Right renal cortex interstitium (tissue), 3 donors: Measurements from ENCODE around the gene ZSCAN18. TPM values are rescaled to one million over a fixed set of nuclear protein-coding genes. Genes with fewer than 3 reads are reported as not detected.

Experiments used
- DNase-seq, 3 donors: peaks; one replicate each; pipeline ENCODE4 v3.0.0-alpha.2; 2013; ENCODE audit warnings: low read depth in 3 of 3, low spot score in 2 of 3
- polyA plus RNA-seq, 3 donors: library from polyadenylated mRNA; unstranded; fragments of 120-200 nt; gene quantifications; one replicate each; pipeline ENCODE4 v1.2.1, GENCODE V29; 2013; ENCODE audit not compliant: insufficient read length in 3 of 3

Gene ZSCAN18
- polyA plus RNA-seq, 3 donors: 73.4 to 79.4 (median 78.2) TPM

DNA sequence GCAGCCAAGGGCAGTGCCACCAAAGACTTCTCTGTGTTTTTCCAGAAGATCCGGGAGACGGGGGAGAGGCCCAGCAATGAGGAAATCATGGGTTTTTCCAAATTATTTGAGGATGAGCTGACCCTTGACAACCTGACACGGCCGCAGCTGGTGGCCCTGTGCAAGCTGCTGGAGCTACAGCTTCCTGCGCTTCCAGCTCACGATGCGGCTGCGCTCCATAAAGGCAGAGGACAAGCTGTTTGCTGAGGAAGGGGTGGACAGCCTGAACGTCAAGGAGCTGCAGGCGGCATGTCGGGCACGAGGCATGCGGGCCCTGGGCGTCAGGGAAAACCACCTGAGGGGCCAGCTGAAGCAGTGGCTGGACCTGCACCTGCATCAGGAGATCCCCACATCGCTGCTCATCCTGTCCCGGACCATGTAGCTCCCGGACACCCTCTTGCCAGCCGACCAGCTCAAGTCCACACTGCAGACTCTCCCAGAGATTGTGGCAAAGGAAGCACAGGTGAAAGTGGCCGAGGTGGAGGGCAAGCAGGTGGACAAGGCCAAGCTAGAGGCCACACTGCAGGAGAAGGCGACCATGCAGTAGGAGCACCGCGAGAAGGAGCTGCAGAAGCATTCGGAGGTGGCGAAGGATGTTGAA, 52.5 kb downstream of the ZSCAN18 start:
- no peak for DNase-seq

DNA sequence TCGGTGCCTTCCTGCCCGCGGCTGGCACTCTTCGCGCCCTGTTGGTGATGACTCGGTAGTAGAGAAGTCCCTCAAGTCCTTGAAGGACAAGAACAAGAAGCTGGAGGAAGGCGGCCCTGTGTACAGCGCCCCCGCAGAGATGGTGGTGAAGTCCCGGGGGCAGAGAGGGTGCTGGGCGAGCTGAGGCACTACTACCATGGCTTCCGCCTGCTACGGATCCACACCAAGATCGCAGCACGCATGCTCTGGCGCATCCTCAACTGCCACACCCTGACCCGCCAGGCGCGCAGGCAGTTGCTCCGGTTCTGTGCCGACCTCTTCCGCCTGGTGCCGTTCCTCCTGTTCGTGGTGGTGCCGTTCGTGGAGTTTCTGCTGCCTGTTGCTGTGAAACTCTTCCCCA, 53.1 kb downstream of the ZSCAN18 start:
- no peak for DNase-seq

DNA sequence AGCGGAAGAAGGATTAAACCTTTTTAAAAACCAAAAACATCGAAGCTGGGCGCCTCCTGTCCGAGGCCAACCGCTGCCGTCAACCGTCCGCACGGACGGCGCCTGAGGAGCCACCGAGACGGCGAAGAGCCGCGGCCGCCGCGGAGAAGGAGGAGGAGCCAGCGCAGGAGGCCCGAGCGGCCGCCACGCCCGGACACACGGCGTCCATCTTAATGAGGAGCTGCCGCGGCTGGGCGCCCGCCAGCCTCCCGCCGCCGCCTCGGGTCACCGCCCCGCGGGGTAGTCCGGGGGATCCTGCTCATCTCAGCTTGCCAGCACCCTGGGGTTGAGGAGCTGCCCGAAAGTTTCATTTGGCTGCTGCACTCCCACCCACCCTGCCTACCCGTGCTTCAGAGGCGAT, 53.6 kb downstream of the ZSCAN18 start:
- DNase-seq: no peak

DNA sequence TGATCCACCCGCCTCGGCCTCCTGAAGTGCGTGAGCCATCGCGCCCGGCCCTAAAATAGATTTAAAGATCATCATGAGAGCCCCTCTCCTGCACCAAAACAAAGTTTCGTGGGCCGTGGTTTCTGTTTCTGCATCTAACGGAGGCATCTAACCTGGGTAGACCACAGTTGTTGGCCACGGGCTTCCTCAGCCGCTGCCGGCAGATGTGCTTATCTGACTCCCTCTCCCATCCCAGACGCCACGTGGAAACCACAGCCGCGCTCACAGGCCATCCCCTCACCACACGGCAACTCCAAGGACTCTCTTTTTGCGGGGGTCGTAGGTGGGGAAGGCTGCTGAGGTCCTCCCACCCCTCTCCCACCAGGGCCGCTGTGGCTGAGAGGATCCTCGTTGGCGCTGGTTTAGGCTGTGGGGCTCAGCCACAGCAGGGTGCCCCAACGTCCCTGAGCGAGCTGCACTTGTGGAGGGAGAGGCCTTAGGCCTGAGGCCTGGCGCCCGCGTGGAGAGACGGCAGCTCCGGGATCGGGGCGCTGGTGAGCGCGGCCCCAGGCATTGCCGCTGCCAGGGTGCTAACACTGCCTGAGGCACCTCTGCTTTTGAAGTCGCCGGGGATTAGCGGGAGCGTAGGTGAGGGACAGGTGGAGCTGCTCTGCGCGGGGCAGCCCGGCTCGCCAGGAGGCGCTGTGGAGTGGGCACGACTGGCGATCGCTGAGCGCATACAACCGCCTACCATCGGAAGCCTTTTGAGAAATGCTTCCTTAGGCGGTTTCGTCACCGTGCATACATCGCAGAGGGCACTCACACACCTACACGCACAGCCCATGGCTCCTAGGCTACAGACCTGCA, 55.3 kb downstream of the ZSCAN18 start:
- DNase-seq: no peak

DNA sequence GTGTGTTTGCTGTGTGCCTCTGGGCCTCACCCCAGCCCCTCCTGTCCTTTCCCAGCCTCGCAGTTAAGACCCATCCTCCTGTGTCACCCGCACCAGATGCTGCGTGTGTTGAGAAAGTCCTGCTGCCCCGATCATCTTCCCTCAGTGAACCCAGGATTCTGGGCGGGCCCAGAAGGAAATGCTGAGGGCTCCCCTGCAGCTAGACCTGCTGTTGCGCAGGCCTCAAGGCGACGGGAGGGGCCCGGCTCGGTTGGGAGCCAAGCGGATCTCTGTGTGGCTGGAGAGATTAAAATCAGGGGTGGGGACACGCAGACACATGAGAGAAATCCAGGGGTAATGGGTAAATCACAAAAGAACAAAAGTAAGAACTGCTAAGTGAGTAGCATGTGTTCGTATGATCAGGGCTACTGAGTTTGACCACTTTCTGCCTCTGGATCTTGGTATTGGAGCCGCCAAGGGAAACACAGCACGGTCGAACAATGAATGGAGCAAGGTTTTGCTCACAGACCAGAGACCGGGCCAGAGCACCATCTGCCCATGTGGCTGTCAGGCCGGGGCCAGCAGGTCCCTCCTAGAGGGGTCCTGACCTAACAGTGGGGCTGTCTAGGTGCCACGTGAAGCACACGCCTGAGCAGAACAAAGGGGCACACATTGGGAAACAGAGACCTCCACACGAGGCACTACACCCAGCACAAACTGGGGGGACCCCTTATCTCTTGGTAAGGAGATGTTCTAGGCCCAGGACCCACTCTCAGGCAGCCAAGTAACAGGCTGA, 57.1 kb downstream of the ZSCAN18 start:
- DNase-seq: no peak

DNA sequence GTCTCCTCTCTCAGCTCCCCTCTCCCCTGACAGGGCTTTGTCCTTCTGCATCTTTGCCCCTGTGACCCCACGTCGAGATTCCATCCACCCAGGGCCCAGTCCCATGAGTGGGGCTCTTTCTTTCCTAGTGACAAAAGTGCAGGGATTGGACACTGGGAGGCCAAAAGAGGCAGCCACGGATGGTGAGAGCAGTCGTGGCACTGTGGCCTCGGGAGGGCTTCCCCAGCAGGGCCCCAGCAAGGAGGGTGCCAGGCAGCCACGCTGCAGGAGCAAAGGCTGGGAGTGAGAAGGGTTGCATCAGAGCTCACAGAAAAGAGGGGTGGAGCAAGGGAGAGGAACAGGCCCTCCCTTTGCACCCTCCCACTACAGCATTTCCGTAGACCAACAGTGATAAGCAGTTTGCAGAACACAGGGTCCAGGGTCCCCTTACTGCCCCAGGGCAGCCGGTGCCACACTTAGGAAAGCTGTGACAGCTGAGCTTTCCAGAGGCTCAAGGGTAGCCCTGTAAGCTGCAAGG, 59.3 kb downstream of the ZSCAN18 start:
- DNase-seq: no peak

DNA sequence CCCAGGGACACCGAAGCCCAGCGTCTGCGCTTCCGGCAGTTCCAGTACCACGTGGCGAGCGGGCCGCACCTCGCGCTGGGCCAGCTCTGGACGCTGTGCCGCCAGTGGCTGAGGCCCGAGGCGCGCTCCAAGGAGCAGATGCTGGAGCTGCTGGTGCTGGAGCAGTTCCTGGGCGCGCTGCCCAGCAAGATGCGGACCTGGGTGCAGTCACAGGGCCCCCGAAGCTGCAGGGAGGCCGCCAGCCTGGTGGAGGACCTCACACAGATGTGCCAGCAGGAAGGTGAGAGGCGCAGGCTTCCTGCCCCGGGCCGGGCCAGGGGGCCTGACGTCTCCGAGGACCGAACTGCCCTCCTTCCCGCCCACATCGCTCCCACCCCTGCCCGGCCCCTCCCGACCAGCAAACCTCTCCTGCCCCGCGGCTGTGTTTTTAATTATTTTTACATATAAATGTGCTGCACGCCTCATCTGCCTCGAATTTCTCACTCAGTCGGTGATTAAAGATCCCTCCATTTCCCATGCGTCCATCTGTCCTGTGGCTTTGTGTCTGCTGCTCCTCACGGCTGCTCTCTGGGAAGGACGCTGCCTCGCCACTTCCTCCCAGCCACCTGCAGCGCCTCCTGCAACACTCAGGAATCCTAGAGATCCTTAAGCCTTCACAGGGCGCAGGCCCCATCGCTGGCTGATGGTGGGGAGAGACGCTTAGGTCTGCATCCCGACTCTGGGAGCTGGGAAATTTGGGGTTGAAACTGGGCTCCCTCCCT, 59.9 kb downstream of the ZSCAN18 start:
- no peak for DNase-seq

DNA sequence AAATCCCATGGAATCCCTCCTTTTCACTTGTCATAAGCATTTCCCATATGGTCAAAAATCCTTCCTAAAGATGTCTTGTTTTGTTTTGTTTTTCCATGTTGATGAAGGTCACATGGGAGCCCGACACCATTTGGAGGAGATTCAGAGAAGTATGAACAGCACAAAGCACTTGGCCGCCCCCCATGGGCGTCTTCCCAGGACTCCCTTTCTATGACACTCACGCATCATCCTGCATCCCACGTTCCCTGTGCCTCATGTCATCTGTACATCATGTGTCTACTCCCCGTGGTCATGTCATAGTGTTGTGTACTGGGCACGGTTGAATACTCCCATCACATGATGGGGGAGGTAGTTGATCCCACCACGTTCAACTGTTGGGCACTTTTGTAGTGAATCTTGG, 62.2 kb downstream of the ZSCAN18 start:
- DNase-seq: no peak

DNA sequence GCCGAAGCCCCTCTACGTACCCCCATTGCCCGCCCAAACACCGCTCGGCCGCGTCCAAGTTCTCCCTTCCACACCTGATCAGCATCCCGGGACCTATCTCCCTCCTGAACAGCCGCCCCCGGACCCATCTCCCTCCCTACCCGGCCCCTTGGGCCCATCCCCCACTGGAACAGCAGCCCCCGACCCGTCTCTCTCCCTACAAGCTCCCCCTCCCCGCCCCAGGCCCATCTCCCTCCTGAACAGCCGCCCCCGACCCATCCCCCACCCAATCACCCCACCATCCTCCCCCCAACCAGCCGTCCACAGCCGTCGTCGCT, 63.6 kb downstream of the ZSCAN18 start:
- no peak for DNase-seq

Other genes with a start within 250 kb of the ZSCAN18 start
- 10 to 100 TPM; 18.4 to 24.2 (median 22.7) TPM for gene ZNF587, start 248.4 kb downstream of the ZSCAN18 start, polyA plus RNA-seq
- 10 to 100 TPM; 52.9 to 54.8 (median 53.1) TPM for gene ZNF814, start 209.2 kb downstream of the ZSCAN18 start, polyA plus RNA-seq
- 10 to 100 TPM; 20.3 to 29.4 (median 23.3) TPM for gene ZNF417, start 181.6 kb downstream of the ZSCAN18 start, polyA plus RNA-seq
- 10 to 100 TPM; 18.7 to 24.2 (median 22.6) TPM for gene ZNF418, start 162.8 kb downstream of the ZSCAN18 start, polyA plus RNA-seq
- 10 to 100 TPM in 1 of 3 donors, 1 to 10 TPM in 2; 8.7 to 10.8 (median 9.7) TPM for gene ZNF256, start 150.5 kb downstream of the ZSCAN18 start, polyA plus RNA-seq
- 1 to 10 TPM; 1.5 to 2.1 (median 1.6) TPM for gene C19orf18, start 123.7 kb downstream of the ZSCAN18 start, polyA plus RNA-seq
- 10 to 100 TPM; 27.8 to 31.2 (median 30.9) TPM for gene ZNF606, start 95.4 kb downstream of the ZSCAN18 start, polyA plus RNA-seq
- gene ZSCAN1, start 64.2 kb downstream of the ZSCAN18 start, polyA plus RNA-seq: 1 to 10 TPM; 2.0 to 2.9 (median 2.5) TPM
- gene ZNF135, start 38.9 kb downstream of the ZSCAN18 start, polyA plus RNA-seq: 10 to 100 TPM; 20.0 to 24.0 (median 23.8) TPM
- 10 to 100 TPM; 25.6 to 26.3 (median 25.8) TPM for gene ZNF329, start 52.6 kb upstream of the ZSCAN18 start, polyA plus RNA-seq
- 10 to 100 TPM; 17.6 to 19.5 (median 18.4) TPM for gene ZNF274, start 84.8 kb upstream of the ZSCAN18 start, polyA plus RNA-seq
- gene ZNF544, start 130.7 kb upstream of the ZSCAN18 start, polyA plus RNA-seq: 10 to 100 TPM; 28.3 to 37.8 (median 33.8) TPM
- 1 to 10 TPM; 6.1 to 6.6 (median 6.5) TPM for gene ZNF8, start 180.7 kb upstream of the ZSCAN18 start, polyA plus RNA-seq
- 10 to 100 TPM; 44.8 to 53.6 (median 49.3) TPM for gene ERVK3-1, start 207.1 kb upstream of the ZSCAN18 start, polyA plus RNA-seq
- gene ZSCAN22, start 228.8 kb upstream of the ZSCAN18 start, polyA plus RNA-seq: 1 to 10 TPM; 3.4 to 4.0 (median 3.5) TPM